ENCODE results near the gene ZNF541.

The ZNF541 gene

GRCh38 chr19:47540748-47541147 is 32.2 kb downstream of the ZNF541 start:
- TF ChIP-seq ZFX (IDR thresholded peaks at IDR 0.05; ENCODE audit: borderline replicate concordance) = no peak
- 0 out of 2 replicates have a peak, but pooled peaks have one; percentile 15 for TF ChIP-seq CTCF (IDR thresholded peaks at IDR 0.05)
- H3K27ac ChIP-seq = no peak overlapping the region

- no peak for TF ChIP-seq ZFX (IDR thresholded peaks at IDR 0.05; ENCODE audit: borderline replicate concordance)
- no peak for TF ChIP-seq CTCF (IDR thresholded peaks at IDR 0.05)
- no peak overlapping the region for H3K27ac ChIP-seq
These were observed 33.1 kb downstream of the ZNF541 start for GRCh38 chr19:47539747-47540311.

- TF ChIP-seq ZFX (IDR thresholded peaks at IDR 0.05; ENCODE audit: borderline replicate concordance) (no peak), CTCF (IDR thresholded peaks at IDR 0.05) (no peak)
- H3K27ac ChIP-seq = no peak overlapping the region
These were observed 34.1 kb downstream of the ZNF541 start for GRCh38 chr19:47538812-47539211.

GRCh38 chr19:47537493-47537892 is 35.5 kb downstream of the ZNF541 start:
- no peak overlapping the region for H3K27ac ChIP-seq
- no peak for TF ChIP-seq CTCF (IDR thresholded peaks at IDR 0.05)
- no peak for TF ChIP-seq ZFX (IDR thresholded peaks at IDR 0.05; ENCODE audit: borderline replicate concordance)

GRCh38 chr19:47534628-47535027 is 38.3 kb downstream of the ZNF541 start:
- TF ChIP-seq CTCF (IDR thresholded peaks at IDR 0.05) = no peak
- no peak for TF ChIP-seq ZFX (IDR thresholded peaks at IDR 0.05; ENCODE audit: borderline replicate concordance)
- no peak overlapping the region for H3K27ac ChIP-seq

GRCh38 chr19:47531640-47532387 is 41.1 kb downstream of the ZNF541 start:
- no peak for TF ChIP-seq ZFX (IDR thresholded peaks at IDR 0.05; ENCODE audit: borderline replicate concordance)
- TF ChIP-seq CTCF (IDR thresholded peaks at IDR 0.05) = 0 out of 2 replicates have a peak, but pooled peaks have one; percentile 14
- no peak overlapping the region for H3K27ac ChIP-seq

Data from 22Rv1 (cell line).